Stimulated activated CD8-positive, alpha-beta memory T cell treated with anti-CD3 and anti-CD28 coated beads, Interleukin-12 subunit alpha, Interleukin-12 subunit beta, amount 100 ng/mL, for 1 hour (primary cell): ENCODE measurements around the gene GPATCH2.
"Not testable (repeated sequence)": the region's sequence is repeated elsewhere in the genome, so short reads cannot be mapped to it uniquely, and the experiment has no call there.

Source experiments
- DNase-seq: peaks from one replicate; pipeline ENCODE4 v3.0.0-alpha.2; 2020; ENCODE audit warnings: low read depth

The GPATCH2 gene

DNA sequence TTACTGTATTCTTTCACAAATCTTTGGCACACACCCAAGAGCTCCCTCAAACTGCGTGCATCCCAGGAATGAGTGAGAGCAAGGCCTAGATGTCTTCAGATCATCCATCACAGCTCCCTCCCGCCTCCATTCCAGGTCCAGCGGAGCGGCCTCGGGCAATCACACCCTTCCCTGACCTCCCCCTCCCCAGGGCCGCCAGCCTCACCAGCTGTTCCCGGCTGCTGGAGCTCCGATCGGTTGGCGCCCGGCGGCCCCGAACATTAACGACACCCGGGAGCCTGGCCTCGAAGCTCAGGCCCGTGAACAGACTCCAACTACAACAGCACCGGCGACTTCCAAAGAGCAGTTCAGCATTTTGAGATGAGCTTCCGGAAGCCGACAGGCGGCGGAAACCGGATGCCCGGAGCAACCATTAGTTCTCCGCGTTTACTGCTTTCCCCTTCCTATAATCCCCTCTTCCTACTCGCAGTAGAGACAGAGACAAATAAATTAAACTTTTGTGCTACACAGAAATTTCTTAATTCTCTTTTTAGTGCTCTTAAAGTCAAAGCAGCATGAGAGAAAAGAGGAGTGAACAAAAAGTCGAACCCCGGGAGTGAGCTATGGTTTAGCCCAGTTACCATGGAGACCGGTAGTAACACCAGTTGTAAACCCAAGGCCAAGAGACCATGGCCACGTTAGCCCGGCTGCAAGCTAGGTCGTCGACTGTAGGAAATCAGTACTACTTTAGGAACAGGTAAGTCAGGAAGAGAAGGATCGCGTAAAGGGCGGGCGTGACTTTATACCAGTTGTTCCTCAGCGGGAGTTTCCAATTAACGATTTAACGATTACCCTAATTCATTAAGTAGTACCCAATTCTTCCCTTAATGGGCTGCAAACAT is at the start of gene GPATCH2, which contains the start of gene SPATA17:
Gene GPATCH2, minus strand, starts transcription at position 380 of the 881 bp plus-strand sequence. Its CDS starts 119 bp downstream, at position 261.
Gene SPATA17, plus strand, starts transcription at position 634 of the 881 bp plus-strand sequence. Its CDS starts 35 bp downstream, at position 669.
- peak; percentile 64 for DNase-seq

DNA sequence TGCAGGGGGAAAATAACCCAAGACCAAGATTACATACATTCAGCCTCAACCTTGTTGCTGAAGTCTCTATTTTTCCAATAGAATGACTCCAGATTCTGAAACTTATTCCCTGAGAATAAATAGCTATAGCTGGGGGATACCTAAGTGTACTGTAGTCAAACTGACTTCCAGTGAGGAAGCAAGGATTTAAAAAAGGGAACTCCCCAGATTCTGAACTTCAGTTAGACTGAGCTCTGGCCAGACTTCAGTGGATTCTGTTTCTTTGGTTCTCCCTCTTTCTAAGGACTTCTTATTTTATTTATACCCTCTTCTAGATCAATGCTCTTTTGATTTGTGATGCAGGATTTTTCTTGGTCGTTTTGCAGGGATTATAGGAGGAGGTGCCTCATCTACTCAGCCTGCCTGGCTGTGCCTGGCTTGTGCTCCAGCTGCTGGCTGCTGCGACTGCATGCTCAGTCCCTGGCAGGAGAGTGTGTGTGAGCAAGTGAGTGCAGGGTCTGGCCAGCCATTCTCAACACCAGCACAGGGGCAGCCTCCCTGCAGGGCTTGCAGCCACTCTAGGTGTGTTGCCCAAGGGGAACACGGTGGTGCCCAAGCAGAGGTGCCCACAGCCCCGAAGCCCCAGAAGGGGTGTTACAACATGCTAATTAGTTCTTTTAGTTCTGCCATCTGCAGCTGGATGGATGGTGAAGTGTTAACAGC is 43.3 kb upstream of the GPATCH2 start:
- DNase-seq = no peak

DNA sequence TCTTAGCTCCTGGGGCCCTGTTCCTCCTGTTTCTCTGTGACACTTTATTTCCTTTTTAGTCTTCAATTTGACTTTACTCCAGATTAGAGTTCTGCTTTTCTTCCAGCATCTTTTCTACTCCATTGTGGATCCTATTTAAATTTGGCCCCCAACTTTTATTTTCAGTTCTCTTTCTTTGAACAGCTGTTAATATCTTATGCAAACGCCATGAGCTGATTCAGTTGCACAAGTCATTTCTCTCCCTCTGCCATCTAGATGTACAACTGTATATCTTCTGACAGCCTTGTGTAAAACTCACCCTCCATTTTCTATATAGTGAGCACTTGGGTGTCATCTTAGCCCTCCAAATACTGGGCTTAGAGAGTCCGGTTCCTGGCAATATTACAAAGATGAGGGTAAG is 42.5 kb upstream of the GPATCH2 start:
- DNase-seq = no peak

DNA sequence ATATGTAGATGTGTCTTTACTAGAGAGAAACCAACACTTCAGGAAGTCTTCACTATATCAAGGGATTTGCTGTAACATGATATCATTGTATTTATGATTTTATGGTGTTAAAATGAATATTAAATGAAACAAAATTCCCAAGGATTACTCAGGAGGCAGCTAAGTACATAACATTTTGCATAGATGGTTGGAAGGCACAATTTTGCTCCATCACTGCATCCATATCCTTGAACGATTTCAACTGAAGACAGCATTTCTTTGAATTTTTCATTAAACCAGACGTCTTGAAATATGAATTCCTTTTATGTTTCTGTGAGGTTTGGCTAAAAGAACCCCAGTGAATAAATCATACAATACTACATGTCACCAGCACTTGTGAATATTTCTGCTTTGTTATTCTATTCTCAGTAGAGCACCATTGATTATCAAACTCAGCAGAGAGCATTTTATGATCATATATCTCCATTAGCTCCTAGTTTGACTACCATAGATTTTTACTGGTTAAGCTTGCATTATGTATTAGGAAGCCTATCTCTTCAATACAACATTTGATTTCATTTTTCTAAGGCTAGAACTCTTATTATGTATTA is 37.6 kb upstream of the GPATCH2 start:
- no peak for DNase-seq

DNA sequence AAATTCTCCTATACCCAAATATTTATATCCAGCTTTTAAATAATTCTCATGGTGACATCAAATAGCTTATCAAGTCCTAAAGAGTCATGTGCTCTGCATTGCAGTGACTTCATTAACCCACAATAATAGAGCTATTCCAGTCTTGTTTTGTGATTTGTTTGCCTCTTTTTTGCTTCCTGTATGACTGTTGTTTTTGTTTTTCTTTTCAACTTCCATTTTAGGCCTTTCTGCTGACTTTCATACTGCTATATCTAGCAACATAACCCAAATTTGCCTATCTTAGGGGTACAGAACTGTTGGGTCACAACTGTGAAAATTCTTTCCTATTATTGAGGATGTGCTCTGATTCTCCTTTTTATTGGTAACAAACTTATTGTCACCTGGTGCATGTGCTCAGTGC is 30.5 kb upstream of the GPATCH2 start:
- no peak for DNase-seq

DNA sequence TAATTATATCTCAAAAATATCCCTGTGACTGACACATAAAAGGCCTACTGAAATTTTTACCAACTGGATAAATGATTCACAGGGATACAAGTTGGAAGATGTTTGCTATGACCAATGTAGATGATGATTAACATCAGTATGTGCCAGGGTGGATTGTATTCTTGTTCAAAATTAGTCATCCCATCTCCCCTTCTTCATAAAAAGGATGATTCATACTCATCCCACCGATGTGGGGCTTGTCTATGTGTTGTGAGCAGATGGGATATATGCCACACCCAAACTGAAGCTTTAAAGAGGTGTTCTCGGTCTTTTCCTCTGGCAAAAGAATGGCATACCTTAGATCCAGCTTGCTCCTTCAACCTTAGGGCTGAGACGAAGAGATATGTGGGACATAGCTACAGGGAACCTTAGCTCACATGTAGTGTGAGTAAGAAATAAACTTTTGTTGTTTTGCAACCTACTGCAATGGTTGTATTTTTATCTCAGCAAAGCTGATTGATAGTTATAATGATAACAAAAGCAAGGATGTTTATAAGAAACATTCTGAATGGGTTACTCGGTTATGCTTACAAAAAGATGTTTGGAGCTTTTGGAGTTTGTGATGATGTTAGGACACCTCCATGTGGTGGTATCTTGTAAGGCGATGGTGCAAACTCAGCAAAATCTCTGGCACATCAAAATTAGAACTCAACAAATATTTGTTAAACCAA is 29.6 kb upstream of the GPATCH2 start:
- DNase-seq = no peak

DNA sequence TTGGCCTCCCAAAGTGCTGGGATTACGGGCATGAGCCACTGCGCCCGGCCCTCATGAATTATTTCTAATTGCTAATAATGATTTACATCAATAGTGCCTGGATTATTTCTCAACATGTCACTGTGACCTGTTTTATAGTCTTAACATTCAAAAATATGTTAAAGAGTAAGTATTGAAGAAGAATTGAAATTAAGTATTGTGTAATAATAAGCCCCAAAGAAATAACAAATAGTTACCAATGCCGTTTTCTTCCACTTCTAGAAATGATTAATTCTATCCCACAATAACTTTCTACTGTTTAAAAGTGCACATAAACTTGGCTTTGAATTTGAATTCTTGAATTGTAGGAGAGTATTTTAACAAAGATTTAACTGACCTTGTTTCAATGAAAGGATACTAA is 19.8 kb upstream of the GPATCH2 start:
- DNase-seq = no peak

DNA sequence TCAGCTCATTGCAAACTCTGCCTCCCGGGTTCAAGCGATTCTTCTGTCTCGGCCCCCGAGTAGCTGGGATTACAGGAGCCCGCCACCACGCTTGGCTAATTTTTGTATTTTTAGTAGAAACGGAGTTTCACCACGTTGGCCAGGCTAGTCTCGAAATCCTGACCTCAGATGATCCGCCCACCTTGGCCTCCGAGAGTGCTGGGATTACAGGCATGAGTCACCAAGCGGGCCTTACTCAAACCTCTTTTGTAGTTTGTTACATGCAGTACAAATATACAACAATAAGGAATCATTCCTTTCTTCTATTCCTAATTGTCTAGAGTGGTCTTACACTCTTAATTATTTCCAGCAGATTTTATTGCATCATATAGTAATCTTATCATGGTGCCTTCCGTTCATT is 16.9 kb upstream of the GPATCH2 start:
- DNase-seq = no peak

DNA sequence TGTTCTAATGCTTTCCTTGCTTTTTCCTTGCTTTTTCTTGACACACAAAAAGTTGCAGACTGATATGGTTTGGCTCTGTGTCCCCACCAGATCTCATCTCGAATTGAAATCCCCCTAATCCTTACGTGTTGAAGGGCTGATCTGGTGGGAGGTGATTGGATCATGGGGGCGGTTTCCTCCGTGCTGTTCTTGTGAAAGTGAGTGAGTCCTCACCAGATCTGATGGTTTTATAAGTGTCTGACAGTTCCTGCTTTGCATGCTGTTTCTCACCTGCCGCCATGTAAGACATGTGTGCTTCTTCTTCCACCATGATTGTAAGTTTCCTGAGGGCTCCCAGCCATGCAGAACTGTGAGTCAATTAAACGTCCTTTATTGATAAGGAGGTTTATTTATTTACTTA is 11.6 kb upstream of the GPATCH2 start:
- DNase-seq = no peak

DNA sequence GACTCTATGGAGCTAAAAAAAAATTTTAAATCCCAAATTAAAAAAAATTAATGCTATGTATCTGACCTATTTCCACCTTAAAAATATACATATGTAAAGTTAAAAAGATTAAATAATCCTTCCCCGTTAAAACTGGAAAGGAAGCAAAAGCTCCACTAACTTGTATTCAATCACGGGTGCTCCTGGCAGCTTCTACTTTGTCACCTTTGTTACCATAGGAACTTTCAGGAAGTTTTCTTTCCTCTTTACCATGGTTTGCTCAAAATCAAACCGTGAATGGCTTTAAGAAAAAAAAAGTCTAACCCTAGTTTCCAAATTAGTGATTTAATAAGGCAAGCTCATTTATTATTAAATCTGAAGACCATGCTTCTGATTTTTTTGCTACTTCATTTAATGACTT is 3.5 kb downstream of the GPATCH2 start:
- DNase-seq = no peak

DNA sequence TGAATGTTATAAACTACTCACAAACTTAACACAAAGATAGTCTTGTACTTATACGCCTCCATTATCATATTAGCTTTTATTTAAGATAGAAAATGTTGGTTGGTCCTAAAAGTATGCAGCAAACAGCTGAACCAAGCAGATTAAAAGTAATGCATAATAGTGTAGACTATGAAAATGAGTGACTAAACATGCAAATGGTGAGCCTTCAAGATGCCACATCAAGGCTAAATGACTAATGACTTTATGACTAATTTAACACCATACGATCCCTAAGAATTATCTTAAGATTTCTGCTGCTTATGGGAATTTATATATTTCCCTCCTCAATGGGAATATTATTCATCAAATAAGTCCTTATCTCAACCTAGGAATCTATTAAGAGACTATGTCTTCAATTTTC is 4.6 kb downstream of the GPATCH2 start:
- no peak for DNase-seq

DNA sequence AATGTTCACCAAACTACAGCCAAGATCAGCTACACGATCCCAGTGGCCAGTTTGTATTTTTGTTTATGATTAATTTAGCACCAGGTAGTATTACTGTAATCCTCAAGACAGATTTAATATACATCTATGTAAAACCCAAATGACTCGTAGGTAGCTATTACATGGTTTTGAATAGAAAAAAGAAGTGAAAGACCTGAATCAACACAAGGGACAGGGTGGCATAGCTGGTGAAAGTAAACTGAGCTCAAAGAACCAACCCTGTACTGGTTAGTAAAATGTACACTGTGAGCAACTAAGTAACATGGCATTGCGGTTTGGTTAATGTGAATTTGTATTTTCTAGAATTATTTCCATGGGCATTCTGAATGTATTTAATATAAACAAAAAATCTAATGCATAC is 8.8 kb downstream of the GPATCH2 start:
- DNase-seq = no peak

DNA sequence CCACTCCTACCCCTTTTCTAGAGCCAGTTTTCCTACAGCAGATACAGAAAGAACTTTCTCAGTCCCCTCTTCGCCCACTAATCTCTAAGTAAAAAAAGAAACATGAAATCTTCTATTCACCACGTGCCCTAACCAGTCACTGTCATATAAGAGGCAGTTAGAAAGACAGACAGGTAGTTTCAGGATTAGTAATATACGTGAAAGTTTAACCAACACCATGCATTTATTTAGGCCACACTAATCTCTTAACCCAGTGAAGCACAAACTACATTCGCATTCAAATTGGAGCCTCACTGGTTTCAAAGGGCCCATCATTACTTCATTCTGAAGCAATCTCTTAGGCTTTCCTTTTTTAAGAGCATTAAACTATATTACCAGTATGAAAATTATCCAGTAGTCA is 10.1 kb downstream of the GPATCH2 start:
- DNase-seq = no peak

DNA sequence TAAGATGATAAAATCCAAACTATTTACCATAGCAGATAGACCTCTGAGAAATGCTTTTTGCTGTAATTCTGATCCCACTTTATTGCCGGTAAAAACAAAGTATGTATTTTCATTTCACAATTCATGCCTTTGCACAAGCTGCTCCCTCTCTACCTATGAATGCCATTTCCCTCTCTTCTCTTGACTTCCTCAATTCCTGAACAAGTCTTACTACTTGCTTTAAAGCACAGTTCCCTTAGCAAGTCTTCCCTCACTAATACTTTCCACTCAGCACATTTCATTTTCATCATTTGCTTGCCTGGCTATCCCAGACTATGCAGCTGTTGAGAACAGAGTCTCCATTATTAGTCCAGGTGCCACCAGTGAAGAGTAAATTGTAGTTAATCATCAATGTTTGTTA is 13.8 kb downstream of the GPATCH2 start:
- no peak for DNase-seq

DNA sequence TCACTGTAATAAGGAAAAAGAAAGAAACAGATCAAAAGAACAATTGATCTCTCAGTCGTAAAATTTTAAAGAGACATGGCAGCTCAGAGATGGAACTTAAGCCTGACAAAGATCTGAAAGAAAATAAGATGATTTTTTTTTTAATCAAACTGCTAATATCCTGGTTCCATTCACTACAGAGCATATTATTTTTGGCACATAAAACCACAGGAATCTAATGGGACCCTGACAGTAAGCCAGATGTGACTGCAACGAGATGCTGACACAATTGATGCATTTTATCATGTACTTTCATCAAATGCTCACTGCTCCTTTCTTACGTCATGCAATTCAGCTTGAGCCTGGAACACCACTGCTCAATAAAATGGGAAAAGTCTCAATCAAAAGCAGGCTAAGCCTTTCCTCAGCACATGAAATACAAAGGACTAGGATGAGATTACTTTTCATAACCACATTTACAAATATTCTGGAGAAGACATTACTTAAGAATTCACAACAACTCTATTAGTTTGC is 16.6 kb downstream of the GPATCH2 start:
- no peak for DNase-seq

DNA sequence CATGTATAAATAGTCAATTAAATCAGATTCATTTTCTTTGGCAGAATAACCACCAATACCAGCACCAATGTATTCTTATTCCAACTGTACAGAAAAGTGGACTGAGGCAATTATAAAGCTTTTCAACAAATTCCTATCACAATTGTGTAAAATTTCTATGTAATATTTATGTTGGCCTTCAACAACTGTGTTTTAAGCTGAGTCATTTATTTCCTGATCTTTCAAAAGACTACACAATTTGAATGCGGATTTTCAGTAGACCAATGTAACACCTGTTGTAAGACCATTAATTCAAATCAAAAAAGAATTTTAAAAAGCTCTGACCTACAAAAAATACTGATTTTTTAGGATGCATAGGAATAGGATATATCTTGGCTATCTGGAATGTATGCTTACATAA is 25.5 kb downstream of the GPATCH2 start:
- DNase-seq = no peak

DNA sequence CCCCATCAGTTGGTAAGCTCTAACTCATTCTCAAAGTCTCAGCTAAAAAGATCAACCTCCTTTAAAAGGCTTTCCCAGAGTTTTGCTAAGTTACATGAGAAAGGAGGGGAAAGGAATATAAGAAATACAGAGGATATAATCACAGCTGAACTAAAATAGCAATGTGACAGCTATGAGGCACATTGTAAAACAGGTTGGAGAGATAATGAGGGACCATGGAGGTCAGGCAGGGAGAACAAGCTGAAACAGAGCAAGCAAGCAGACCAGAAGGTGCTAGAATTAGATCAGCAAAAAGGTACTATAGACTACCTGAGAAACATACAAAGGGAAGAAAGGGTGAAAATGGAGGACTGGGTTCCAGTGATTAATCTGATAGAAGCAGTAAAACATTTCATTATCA is 28.5 kb downstream of the GPATCH2 start:
- DNase-seq = no peak

DNA sequence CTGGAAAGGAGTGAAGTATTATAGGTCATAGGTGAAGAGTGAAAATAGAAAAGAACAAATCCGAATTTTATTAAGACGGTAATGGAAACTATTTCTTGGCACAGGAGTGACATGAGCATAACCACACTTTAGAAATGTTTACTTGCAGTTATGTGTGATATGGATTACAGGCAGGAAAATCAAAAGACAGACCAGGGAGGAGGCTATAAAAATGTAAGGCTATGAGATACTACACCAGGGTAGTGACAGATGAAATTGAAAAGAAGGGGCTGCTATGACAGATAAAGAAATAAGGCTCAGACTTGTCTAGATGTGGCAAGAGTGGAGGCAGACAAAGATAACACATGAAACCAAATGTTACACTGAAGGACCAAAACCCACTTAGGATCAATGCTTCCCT is 31.7 kb downstream of the GPATCH2 start:
- no peak for DNase-seq

DNA sequence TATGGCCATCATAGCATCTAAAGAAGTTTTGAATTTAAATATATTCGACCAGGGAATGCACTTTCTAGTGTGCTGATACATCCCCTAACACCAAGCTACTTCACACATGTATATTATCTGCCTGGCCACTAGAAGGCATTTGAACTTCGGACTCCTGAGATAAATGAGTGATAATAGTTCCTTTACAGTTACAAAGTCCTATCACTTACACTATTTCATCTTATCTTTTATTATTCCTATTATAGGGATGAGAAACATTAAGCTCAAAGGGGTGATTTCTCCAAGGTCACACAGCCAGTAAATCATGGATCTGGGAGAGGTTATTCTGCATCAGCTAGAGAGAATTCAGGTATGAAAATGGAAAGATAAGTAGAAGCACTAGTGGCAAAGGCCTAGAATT is 40.3 kb downstream of the GPATCH2 start:
- DNase-seq = no peak

DNA sequence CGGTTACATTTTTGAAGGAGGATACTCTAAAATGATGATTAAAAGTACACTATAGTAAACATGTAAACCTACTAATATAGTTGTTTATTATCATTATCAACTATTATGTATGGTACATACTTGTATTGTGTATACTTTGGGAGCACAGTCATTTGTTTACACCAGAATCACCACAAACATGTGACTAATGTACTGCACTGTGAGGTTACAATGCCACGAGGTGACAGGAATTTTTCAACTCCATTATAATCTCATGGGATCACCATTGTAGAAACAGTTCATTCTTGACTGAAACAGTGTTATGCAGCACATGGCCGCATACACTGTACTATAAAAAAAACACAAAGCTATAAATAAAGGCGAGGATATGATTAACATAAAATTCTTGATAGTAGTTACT is 44.3 kb downstream of the GPATCH2 start:
- DNase-seq = no peak

DNA sequence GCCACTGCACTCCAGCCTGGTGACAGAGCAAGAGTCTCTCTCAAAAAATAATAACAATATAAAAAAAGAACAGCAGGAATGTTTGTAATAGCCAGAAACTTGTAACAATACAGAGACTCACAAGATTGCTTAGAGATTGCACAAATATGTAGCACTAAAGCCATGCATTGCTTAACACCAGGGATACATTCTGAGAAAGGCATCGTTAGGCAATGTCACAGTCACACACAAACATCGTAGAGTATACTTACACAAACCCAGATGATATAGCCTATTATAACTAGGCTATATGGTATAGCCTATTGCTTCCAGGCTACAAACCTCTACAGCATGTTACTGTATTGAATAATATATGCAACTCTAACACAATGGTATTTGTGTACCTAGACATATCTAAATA is 45.3 kb downstream of the GPATCH2 start:
- DNase-seq = no peak

DNA sequence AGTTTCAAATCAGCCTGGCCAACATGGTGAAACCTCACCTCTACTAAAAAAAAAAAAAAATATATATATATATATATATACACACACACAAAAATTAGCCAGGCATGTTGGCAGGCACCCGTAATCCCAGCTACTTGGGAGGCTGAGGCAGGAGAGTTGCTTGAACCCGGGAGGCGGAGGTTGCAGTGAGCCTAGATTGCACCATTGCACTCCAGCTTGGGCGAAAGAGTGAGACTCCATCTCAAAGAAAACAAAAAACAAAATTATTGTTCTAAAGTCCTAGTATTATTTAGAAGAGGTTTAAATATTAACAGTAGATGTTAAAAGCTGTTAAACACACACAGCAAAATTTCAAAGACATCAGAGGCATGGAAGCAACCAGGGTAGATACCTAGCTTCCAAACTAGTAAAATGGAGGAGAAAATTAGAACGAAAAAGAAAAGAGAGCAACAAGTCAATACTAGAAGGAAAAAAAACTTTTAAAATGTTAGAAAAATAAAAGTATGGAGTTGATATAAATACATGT is 46.5 kb downstream of the GPATCH2 start:
- DNase-seq = not testable (repeated sequence)
